HG02678 (cell line): ENCODE results near the gene F2R.
A peak's percentile ranks its signal among the peaks of the same experiment; 100 is the strongest.
"Not testable (repeated sequence)": the region's sequence is repeated elsewhere in the genome, so short reads cannot be mapped to it uniquely, and the experiment has no call there.

ENCODE experiments used
- ATAC-seq: cut with Tn5 transposase; IDR thresholded peaks from one replicate; pipeline ENCODE4 v1.9.1; 2021; ENCODE audit warnings: mild to moderate bottlenecking, moderate library complexity; ENCODE audit not compliant: unreplicated experiment

The F2R gene

GRCh38 chr5:76717222-76718083 is 1.5 kb downstream of the F2R start:
- ATAC-seq = no peak

- ATAC-seq = no peak
These were observed 2.5 kb downstream of the F2R start for GRCh38 chr5:76718381-76718832.

GRCh38 chr5:76718880-76719279 is 3.0 kb downstream of the F2R start:
- no peak for ATAC-seq

DNA sequence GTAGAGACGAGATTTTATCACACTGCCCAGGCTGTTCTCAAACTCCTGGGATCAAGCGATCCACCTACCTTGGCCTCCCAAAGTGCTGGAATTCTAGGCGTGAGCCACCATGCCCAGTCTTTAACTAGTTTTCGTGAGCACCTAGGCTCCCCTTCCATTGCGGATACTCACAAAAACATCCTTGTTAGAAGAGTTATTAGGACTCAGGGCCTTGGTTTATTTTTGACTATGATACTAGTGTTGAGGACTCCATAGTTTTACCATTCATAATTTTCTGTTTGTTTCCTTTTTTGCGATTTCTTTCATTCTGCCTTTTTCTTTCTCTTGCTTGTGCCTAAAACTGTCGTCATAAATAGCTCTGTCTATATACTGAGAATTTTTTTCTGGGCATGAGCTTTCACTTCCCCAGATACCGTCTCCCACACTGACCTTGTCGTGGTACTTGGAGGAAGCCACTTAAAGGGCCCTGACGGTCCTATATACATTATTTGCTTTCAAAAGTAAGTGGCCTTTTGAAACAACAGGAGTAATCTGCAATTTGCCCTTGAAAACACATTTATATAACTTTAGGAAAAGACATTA is 5.2 kb downstream of the F2R start:
- peak; percentile 98 for ATAC-seq

DNA sequence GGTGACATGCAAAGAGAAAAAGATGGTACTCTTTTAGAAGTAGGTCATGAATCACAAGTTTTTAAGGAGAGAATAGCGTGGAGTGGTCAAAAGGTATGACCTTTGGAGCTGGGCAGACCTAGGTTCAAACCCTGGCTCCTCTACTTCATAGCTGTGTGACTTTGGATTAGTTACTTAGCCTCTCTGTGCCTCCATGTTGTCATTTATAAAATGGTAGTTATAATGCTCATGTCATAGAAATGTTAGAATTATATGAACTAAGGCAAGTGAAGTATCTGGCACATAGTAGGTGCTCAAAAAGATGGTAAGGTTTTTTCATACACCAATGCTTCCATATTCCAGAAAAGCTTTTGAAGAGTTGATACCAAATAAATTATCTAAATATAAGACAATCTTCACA is 7.3 kb downstream of the F2R start:
- ATAC-seq = no peak

DNA sequence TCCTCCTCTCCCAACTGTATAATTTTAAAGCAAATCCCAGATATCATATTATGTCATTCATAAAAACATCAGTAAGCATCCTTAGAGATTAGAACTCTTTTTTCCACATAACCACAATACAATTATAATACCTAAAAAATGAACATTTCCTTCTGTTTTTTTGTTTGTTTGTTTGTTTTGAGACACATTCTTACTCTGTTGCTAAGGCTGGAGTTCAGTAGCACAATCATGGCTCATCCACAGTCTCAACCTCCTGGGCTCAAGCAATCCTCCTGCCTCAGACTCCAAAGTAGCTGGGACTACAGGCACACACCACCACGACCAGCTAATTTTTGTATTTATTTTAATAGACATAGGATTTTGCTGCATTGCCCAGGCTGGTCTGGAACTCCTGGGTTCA is 8.0 kb downstream of the F2R start:
- ATAC-seq = no peak

- ATAC-seq = no peak
These were observed 8.9 kb downstream of the F2R start for GRCh38 chr5:76724871-76725270.

DNA sequence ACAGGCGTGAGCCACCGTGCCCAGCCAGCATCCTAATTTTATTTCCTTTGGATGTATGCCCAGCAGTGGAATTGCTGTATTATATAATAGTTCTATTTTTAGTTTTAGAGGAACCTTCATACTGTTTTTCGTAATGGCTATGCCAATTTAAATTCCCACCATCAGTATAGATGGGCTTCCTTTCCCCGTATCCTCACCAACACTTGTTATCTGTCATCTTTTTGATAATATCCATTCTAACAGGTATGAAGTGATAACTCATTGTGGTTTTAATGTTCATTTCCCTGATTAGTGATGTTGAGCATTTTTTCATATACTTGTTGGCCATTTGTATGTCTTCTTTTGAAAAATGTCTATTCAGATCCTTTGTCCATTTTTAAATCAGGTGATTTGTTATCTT is 13.0 kb downstream of the F2R start:
- ATAC-seq = no peak

DNA sequence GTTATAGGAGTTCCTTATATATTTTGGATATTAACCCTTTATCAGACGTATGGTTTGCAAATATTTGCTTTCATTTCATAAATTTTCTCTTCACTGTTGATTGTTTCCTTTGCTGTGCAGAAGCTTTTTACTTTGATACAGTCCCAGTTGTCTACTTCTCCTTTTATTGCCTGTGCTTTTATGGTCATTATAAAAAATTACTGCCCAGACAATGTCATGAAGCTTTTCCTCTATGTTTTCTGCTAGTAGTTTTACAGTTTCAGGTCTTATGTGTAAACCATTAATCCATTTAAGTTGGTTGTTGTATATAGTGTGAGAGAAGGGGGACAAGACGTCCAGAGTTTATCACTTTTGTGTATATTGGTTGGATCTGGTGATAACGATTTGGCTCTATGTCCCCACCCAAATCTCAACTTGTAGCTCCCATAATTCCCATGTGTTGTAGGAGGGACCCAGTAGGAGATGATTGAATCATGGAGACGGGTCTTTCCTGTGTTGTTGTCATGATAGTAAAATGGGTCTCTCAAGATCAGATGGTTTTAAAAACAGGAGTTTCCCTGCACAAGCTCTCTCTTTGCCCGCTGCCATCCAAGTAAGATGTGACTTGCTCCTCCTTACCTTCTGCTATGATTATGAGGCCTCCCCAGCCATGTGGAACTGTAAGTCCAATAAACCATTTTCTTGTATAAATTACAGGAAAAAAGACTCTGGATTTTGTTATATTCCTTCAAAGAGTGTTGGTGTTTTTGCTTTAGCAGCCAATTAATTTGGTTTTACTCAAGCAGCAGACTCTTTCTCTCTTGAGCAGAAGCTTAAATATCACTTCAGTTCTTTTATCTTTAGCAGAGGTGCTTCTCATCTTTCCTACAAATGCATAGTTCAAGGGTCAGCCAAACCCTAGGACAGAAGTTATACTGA is 13.7 kb downstream of the F2R start:
- no peak for ATAC-seq

DNA sequence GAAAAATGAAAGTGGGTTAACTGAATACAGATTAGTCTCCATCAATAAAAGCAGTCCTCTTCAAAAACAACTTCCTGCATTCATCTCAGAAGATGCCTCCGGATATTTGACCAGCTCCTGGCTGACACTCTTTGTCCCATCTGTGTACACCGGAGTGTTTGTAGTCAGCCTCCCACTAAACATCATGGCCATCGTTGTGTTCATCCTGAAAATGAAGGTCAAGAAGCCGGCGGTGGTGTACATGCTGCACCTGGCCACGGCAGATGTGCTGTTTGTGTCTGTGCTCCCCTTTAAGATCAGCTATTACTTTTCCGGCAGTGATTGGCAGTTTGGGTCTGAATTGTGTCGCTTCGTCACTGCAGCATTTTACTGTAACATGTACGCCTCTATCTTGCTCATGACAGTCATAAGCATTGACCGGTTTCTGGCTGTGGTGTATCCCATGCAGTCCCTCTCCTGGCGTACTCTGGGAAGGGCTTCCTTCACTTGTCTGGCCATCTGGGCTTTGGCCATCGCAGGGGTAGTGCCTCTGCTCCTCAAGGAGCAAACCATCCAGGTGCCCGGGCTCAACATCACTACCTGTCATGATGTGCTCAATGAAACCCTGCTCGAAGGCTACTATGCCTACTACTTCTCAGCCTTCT is 16.6 kb downstream of the F2R start:
- ATAC-seq = no peak

- ATAC-seq = no peak
These were observed 17.1 kb downstream of the F2R start for GRCh38 chr5:76733049-76733417.

DNA sequence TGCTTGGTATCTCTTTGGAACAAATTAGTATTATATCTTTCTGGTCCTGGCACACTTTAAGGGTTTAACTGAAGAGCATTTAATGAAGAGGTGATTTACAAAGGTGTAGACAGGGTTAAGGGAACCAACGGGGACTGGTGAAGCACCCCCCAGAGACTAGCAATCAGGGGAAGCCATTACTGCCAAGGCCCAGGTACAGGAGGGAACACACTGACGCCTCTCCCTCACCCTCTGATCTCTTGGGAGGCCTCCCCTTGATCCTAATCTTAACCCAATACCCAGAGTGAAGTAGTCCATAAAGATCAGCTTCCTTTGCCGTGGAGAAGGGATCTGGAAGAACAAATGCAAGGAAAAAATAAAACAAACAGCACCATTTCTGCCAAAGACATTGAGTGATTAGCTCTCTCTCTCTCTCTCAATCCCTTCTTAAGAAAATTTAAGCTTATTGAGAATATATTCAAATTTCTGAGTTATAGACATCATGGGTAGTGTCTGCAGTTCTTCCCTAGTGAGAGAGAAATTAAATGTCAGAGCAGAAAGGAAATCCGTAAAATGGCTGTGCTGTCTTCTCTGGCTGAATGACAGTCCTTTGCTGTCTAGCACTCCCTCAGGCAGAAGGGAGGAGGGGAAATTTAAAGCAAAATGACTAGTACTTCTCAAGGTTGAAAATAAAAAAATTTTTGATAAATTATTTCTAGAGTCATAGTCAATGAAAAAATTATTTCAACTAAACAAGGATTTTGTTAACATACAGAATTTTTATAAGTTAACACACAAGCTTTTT is 20.0 kb downstream of the F2R start:
- no peak for ATAC-seq

DNA sequence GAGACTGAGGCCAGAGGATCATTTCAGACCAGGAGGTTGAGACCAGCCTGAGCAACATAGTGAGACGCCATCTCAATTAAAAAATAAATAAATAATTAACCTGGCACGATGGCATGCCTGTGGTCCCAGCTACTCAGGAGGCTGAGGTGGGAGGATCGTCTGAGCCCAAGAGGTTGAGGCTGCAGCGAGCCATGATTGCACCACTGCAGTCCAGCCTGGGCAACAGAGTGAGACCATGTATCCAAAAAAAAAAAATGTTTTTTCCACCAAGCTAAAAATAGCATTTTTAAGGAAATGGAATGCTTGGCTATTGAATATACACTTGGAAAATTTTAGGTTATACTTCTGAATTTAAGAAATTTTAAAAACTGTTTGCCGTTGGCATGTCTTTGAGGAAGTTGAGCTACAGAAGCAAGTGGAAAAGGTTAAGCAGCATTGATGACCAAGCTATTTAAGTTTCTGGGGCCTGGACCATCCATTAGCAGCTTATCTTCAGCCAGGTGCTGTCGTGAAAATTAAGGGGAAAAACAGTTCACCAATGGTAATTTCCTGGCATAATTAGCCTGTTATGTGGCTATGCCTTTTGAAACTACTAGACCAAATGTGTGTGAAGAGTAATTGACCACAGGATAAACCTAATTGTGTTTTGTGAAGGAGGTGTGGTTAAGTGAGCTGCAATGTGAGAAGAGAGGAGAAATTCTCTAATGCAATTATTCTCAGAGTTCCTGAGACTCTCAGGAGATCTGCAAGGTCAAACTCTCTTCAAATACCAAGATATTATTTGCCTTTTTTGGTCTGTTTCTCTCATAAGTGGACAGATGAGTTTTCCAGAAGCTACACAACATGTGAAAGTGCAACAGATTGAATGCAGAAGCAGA is 21.0 kb downstream of the F2R start:
- ATAC-seq = peak; percentile 34

- ATAC-seq = no peak
These were observed 21.9 kb downstream of the F2R start for GRCh38 chr5:76737846-76738245.

DNA sequence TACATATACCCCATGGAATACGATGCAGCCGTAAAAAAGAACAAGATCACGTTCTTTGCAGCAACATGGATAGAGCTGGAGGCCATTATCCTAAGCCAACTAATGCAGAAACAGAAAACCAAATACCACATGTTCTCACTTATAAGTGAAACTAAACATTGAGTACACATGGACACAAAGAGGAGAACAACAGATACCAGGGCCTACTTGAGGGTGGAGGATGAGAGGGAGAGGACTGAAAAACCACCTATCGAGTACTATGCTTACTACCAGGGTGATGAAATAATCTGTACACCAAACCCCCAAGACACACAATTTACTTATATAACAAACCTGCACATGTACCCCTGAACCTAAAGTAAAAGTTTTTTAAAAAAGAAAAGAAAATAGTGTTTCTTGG is 25.6 kb downstream of the F2R start:
- ATAC-seq = not testable (repeated sequence)

- ATAC-seq = no peak
These were observed 26.7 kb downstream of the F2R start for GRCh38 chr5:76742583-76742982.

GRCh38 chr5:76744632-76745031 is 28.7 kb downstream of the F2R start:
- ATAC-seq = no peak

DNA sequence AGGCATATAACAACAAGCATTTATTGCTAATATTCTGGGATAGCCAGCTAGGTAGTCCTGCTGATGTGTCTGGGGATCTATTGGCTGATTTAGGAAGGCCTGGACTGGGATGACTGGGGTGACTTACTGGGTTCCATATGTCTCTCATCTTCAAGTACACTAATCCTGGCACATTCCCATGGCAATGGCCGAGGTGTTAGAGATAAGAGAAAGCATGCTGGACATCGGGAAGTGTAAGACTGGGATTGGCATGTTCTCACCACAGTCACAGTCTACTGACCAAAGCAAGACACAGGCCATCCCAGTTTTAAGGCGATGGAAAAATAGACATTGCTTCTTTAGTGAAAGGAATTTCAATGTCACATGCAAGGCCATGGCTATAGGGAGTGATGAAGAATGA is 29.7 kb downstream of the F2R start:
- ATAC-seq = no peak

- ATAC-seq = no peak
These were observed 30.8 kb downstream of the F2R start for GRCh38 chr5:76746677-76747076.
